A673 (cell line): ENCODE results near the gene SOAT1. TPM values are rescaled to one million over a fixed set of nuclear protein-coding genes. Genes with fewer than 3 reads are reported as not detected.
A peak's percentile ranks its signal among the peaks of the same experiment; 100 is the strongest.
"Not testable (repeated sequence)": the region's sequence is repeated elsewhere in the genome, so short reads cannot be mapped to it uniquely, and the experiment has no call there.

Source experiments
- BruUV-seq: library from RNA; stranded (reverse); fragments of 400-500 nt; replicated peaks from 2 replicates; lab custom pipeline; 2021; lab: Mats Ljungman, UMichigan
- CTCF ChIA-PET: fragments of 300-600 bp; sonication (Branson Sonifier 250); formaldehyde crosslinking; loops from one replicate; lab custom pipeline; 2022; ENCODE audit warnings: antibody characterized with exemption; lab: Charles Lee
- POLR2A ChIA-PET: fragments of 300-600 bp; sonication (Branson Sonifier 250); formaldehyde crosslinking; loops from one replicate; lab custom pipeline; 2022; ENCODE audit warnings: antibody characterized with exemption; ENCODE audit not compliant: low non-redundant PET; lab: Charles Lee
- DNase-seq: peaks from one replicate; pipeline ENCODE4 v3.0.0-alpha.2; 2015; ENCODE audit warnings: low spot score
- H3K27ac ChIP-seq: fragments of 200-600 bp; sonication (generic); 2 replicates; pipeline ENCODE4 v1.5.1; 2016; ENCODE audit warnings: mixed run types, low read depth, mild to moderate bottlenecking, mixed read lengths, antibody characterized with exemption, low read length; ENCODE audit not compliant: poor library complexity, severe bottlenecking
- H3K27me3 ChIP-seq: fragments of 200-600 bp; sonication (generic); replicated peaks from 2 replicates; pipeline ENCODE4 v1.6.1; 2017; ENCODE audit warnings: mixed run types, low read depth, mild to moderate bottlenecking, mixed read lengths, antibody characterized with exemption, low read length; ENCODE audit not compliant: insufficient read depth, poor library complexity
- H3K36me3 ChIP-seq: fragments of 200-600 bp; sonication (generic); 2 replicates; pipeline ENCODE4 v1.6.1; 2016; ENCODE audit warnings: mixed run types, mild to moderate bottlenecking, mixed read lengths, antibody characterized with exemption, low read length; ENCODE audit not compliant: insufficient read depth, poor library complexity, severe bottlenecking
- H3K4me1 ChIP-seq: fragments of 200-600 bp; sonication (generic); 2 replicates; pipeline ENCODE4 v1.6.1; 2017; ENCODE audit warnings: mixed run types, mild to moderate bottlenecking, mixed read lengths, antibody characterized with exemption, low read length; ENCODE audit not compliant: insufficient read depth, poor library complexity, severe bottlenecking
- H3K4me3 ChIP-seq: fragments of 200-600 bp; sonication (generic); 2 replicates; pipeline ENCODE4 v1.5.1; 2016; ENCODE audit warnings: low read depth, mixed run types, mild to moderate bottlenecking, mixed read lengths, low read length; ENCODE audit not compliant: poor library complexity, severe bottlenecking
- H3K9me3 ChIP-seq: fragments of 200-600 bp; sonication (generic); 2 replicates; pipeline ENCODE4 v1.6.1; 2016; ENCODE audit warnings: mixed run types, low read depth, mild to moderate bottlenecking, mixed read lengths, antibody characterized with exemption, low read length; ENCODE audit not compliant: poor library complexity, severe bottlenecking
- EZH2 ChIP-seq: fragments of 200-600 bp; sonication (generic); IDR thresholded peaks from 2 replicates; pipeline ENCODE4 v1.6.1; 2017; ENCODE audit warnings: borderline replicate concordance, low read depth, mild to moderate bottlenecking, mixed read lengths, antibody characterized with exemption, low read length; ENCODE audit not compliant: poor library complexity, severe bottlenecking
- intact Hi-C: fragments of 100-400 bp; cut with micrococcal nuclease; formaldehyde crosslinking; loops from one replicate; pipeline ENCODE4 v1.10.0; 2022; ENCODE audit not compliant: unreplicated experiment
- total RNA-seq: library from RNA; stranded (reverse); gene quantifications from 2 replicates; pipeline ENCODE4 v1.2.3, GENCODE V29; 2021
- TF ChIP-seq, protein P1 (sequence below): fragments of 300-800, 200-600 bp; sonication (generic); conservative IDR thresholded peaks from 2 replicates; pipeline ENCODE4 v1.5.1; 2017; ENCODE audit warnings: low read depth, mild to moderate bottlenecking, antibody characterized with exemption, low read length, moderate library complexity, mixed read lengths

SOAT1 gene
- total RNA-seq, 1 experiment from 2014 or later: 53.0 TPM

DNA sequence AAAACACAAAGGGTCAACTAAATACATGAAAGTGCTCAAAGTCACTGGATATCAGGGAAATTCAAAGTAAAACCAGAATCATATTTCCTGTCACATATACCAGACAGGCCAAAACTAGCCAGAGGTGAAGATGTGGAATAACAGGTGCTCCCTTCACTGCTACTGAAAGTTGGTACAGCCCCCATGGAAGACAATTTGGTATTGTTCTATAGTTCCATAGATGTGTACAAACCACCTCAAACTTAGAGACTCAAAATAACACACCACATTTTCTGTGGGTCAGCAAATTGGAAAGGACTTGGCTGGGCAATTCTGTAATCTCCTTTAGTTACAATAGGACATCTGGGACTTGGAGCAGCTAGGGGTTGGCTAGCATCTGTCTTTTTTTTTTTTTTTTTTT lies 24.5 kb upstream of the SOAT1 start:
- no TSS peak for BruUV-seq
- Histone ChIP-seq H3K4me1 (no peaks in the 10 kb centered on the region), H3K27me3 (no peaks in the 10 kb centered on the region), H3K36me3 (no peaks in the 10 kb centered on the region), H3K9me3 (no peaks in the 10 kb centered on the region), H3K27ac (no peak overlapping the region), H3K4me3 (no peak overlapping the region)
- ChIA-PET POLR2A (no interaction called here), CTCF (no interaction called here)
- no peak for DNase-seq
- intact Hi-C loops: no loop called here
- TF ChIP-seq EZH2: no peak
- TF ChIP-seq, protein P1, sequence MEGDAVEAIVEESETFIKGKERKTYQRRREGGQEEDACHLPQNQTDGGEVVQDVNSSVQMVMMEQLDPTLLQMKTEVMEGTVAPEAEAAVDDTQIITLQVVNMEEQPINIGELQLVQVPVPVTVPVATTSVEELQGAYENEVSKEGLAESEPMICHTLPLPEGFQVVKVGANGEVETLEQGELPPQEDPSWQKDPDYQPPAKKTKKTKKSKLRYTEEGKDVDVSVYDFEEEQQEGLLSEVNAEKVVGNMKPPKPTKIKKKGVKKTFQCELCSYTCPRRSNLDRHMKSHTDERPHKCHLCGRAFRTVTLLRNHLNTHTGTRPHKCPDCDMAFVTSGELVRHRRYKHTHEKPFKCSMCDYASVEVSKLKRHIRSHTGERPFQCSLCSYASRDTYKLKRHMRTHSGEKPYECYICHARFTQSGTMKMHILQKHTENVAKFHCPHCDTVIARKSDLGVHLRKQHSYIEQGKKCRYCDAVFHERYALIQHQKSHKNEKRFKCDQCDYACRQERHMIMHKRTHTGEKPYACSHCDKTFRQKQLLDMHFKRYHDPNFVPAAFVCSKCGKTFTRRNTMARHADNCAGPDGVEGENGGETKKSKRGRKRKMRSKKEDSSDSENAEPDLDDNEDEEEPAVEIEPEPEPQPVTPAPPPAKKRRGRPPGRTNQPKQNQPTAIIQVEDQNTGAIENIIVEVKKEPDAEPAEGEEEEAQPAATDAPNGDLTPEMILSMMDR: no peak

DNA sequence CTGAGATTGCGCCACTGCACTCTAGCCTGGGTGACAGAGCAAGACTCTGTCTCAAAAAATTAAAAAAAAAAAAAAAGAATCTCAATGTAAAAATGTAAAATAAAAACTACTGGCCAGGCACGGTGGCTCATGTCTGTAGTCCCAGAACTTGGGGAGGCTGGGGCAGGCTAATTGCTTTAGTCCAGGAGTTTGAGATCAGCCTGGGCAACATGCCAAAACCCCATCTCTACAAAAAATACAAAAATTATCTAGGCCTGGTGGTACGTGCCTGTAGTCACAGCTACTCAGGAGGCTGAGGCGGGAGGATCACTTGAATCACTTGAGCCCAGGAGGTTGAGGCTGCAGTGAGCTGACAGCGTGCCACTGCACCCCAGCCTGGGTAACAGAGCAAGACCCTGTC lies 19.2 kb upstream of the SOAT1 start:
- peak; percentile 18 for DNase-seq
- intact Hi-C loops, H3K4me3 ChIP-seq, H3K27me3 ChIP-seq, CTCF ChIA-PET, H3K27ac ChIP-seq, H3K4me1 ChIP-seq, POLR2A ChIA-PET, H3K36me3 ChIP-seq, BruUV-seq: not testable (repeated sequence)
- H3K9me3 ChIP-seq: peaks cover 11% of the 10 kb centered on the region

DNA sequence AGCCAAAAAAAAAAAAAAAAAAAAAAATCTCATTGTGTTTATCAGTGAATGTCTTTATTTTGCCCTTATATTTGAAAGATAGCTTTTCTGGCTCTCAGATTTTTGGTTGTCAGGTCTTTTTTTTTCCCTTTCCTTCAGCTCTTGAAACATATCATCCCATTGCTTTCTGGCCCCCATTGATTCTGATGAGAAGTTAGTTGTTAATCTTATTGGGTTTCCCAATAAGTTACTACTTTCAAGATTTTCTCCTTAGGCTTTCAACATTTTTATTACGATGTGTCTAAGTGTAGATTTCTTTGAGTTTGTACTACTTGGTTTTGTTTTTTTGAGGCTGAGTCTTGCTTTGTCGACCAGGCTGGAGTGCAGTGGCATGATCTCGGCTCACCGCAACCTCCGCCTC lies 14.7 kb upstream of the SOAT1 start:
- TF ChIP-seq EZH2: no peak
- TF ChIP-seq, protein P1: no peak
- ChIA-PET POLR2A (no interaction called here), CTCF (no interaction called here)
- no peak for DNase-seq
- H3K27me3 ChIP-seq: no peaks in the 10 kb centered on the region
- H3K27ac ChIP-seq: no peak overlapping the region
- H3K4me1 ChIP-seq: no peaks in the 10 kb centered on the region
- intact Hi-C loops: no loop called here
- no peaks in the 10 kb centered on the region for H3K36me3 ChIP-seq
- H3K9me3 ChIP-seq: peaks cover 11% of the 10 kb centered on the region
- no peak overlapping the region for H3K4me3 ChIP-seq
- BruUV-seq: no TSS peak

DNA sequence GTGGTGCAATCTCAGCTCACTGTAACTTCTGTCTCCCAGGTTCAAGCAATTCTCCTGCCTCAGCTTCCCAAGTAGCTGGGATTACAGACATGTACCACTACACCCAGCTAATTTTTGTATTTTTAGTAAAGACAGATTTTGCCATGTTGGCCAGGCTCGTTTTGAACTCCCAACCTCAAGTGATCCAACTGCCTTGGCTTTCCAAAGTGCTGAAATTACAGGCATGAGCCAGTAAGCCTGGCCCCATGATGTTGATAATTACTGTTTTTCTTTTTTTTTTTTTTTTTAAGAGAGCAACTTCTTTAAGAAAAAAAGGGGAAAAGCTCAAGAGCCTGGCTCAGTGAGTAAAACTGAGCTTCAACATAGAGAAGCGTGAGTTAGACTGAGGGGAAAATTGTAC lies 9.6 kb upstream of the SOAT1 start:
- no peak for DNase-seq
- Histone ChIP-seq H3K27me3 (no peaks in the 10 kb centered on the region), H3K9me3 (peaks cover 4% of the 10 kb centered on the region), H3K36me3 (no peaks in the 10 kb centered on the region), H3K4me3 (no peak overlapping the region), H3K4me1 (no peaks in the 10 kb centered on the region), H3K27ac (no peak overlapping the region)
- CTCF ChIA-PET: no interaction called here
- TF ChIP-seq, protein P1: no peak
- no peak for TF ChIP-seq EZH2
- POLR2A ChIA-PET: no interaction called here
- no TSS peak for BruUV-seq
- intact Hi-C loops: no loop called here
